Globus pallidus (tissue), 1 donor: ENCODE data around the gene FIS1.
A peak's percentile ranks its signal among the peaks of the same experiment; 100 is the strongest.
"Not testable (repeated sequence)": the region's sequence is repeated elsewhere in the genome, so short reads cannot be mapped to it uniquely, and the experiment has no call there.

ENCODE experiments used
- DNase-seq: peaks from one replicate; pipeline ENCODE4 v3.0.0-alpha.2; 2015; ENCODE audit warnings: low spot score

FIS1 gene

DNA sequence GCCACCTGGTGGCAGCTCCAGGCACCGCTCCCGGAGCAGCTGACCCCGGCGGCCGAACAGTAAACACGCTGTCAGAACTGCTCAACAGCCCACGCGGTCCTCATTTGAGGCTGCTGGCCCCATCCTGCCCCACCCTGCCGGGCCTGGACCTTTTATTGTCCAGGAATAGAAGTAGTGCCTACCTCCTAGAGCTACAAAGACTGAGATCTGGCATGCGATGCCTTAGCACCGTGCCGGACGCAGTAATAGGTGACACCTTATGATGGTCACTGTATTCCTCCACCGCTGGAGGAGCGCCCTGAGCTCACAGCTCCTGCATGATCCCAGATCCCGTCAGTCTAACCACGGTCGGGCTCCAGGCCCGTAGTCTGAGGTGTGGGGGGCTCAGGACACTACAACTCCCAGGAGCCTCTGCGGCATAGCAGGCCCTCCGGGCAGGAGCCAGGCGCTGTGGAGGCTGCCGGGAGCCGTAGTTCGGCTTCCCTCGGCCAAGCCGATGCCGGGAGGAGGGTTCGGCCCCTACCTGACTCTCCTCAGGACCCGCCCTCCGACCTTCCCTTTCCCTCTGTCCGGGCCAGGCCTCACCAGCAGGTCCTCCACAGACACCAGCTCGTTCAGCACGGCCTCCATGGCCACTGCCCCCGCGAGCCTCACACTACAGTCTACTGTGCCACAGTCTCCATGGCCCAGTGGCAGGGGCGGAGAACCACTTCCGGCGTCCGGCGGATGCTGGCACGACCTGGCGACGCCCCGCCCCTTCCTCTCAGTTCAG lies at the start of gene FIS1:
FIS1 (minus strand) TSS at position 707 of the 772 bp plus-strand sequence; CDS start at position 630, 77 bp downstream.
- DNase-seq: peak; percentile 95

- DNase-seq: no peak
These were observed 49.4 kb upstream of the FIS1 start for GRCh38 chr7:101294039-101294831.

GRCh38 chr7:101293069-101294021 lies 48.5 kb upstream of the FIS1 start:
- DNase-seq: not testable (repeated sequence)

DNA sequence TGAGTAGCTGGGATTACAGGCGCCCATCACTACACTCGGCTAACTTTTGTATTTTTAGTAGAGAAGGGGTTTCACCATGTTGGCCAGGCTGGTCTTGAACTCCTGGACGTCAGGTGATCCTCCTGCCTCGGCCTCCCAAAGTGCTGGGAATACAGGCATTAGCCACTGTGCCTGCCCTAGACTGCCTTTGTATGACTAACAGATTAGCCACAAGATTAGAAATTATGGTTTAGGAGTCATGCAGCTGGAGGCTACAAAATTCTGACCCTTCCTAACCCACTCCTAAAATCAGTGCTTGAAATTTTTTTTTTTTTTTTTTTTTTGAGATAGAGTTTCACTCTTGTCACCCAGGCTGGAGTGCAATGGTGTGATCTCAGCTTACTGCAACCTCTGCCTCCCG lies 47.7 kb upstream of the FIS1 start:
- DNase-seq: not testable (repeated sequence)

- DNase-seq: not testable (repeated sequence)
These were observed 45.5 kb upstream of the FIS1 start for GRCh38 chr7:101290186-101291037.

DNA sequence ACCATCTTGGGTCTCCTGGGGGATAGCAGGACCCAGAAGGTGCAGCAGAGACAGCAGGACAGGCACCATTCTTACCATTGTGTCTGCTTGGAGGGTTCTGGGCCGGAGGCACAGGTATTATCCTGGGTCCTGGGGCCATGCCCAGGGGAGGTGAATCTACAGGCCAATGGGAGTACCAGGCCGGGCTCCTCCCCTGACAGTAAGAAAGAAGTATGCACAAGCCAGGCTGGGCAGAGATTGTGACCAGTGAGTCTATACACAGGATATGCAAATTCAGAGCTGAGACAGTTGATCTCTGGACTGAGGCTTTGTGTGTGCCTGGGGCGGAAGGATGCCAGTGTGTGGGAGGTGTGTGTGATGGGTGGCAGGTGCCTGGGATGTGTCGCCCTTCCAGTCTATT lies 44.8 kb upstream of the FIS1 start:
- not testable (repeated sequence) for DNase-seq

DNA sequence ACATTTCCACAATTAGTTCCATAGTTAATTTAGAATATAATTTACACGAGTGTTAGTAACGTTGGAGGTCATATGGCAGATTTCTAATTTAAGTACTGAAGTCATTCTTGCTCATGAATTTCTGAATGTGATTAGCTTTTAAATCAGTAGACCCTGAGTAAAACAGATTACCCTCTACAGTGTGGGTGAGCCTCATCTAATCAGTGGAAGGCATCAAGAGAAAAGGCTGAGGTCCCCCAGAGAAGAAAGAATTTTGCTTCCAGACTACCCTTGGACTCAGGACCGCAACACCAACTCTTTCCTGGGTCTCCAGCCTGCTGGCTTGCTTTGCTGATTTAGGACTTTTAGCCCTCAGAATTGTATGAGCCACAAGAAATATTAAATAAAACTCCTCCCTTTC lies 43.6 kb upstream of the FIS1 start:
- no peak for DNase-seq

GRCh38 chr7:101287032-101287431 lies 42.2 kb upstream of the FIS1 start:
- no peak for DNase-seq

DNA sequence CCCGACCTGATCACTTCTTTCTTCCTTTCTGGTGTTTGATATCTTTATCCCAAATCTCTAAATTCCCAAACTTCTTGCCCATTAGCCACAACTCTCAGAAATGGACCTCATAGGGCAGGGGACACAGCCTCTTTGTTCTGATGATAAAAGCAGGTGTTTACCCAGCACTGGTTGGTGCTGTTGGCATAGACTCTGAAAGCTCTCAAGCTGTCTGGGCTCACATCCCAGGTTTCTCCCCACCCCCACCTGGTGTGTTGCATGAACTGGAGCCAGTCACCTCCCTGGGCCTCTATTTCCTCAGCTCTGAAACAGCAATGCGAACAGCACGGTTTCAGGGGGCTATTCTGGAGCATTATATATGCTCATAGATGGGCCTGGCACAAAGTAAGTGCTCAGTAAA lies 41.0 kb upstream of the FIS1 start:
- not testable (repeated sequence) for DNase-seq

DNA sequence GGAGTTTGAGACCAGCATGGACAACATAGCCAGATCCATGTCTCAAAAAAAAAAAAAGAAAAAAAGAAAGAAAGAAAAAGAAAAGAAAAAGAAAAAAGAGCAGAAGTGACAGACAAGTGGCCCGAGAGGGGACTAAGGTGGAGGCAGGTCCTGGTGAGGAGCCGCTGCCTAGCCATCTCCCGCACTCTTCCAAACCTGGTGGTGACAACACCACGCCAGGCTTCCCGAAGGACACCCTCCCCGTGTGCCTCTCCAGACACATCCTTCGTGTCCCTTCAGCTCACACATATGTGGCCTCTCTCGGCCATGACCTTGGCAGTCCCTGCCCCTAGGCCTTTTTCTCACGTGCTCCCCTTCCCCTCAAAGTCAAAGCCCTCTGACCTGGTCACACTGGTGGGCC lies 40.3 kb upstream of the FIS1 start:
- no peak for DNase-seq

DNA sequence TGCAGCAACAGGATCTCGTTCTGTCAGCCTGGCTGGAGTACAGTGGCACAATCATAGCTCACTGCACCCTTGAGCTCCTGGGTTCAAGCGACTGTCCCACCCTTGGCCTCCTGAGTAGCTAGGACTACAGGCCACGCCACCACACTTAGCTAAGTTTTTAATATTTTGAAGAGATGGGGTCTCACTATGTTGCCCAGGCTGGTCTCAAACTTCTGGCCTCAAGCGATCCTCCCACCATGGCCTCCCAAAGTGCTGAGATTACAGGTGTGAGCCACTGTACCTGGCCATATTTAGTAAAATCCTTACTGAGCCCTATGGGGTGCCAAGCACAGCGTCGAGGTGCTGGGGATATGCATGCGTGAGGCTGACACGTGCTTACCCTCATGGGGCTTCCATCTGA lies 36.0 kb upstream of the FIS1 start:
- DNase-seq: not testable (repeated sequence)

DNA sequence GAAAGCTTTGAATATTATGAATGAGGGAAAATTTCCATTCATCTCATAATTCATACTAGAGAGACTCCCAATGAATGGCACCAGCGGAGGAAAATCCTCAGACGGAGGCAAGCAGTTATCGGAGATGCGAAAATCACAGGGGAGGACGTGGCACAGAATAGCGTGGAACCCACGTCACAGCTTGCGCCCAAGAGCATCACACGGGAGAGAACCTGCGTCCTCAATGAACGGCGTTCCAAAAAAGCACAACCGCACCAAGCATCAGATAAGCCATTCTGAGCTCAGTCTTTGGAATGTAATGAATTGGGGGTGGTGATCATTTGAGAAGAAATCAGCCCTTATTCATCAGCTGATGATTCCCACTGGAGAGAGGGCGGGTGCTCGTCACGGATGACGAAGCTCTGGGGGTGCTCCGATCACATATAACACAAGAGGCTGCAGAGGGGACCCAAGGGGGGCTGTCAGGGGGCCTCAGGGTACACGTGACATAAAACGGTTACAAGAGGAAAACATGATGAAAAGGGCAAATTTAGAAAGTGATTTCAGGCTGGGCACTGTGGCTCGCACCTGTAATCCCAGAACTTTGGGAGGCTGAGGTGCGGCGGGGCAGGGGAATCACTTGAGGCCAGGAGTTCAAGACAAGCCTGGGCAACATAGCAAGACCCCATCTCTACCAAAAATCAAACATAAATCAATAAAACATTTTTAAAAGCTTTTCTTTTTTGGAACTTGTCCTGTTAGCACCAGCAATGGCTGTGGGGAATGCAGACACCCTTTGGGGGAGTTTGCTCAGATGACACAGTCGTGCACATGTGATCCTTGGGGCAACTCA lies 33.8 kb upstream of the FIS1 start:
- DNase-seq: no peak

- DNase-seq: no peak
These were observed 32.3 kb upstream of the FIS1 start for GRCh38 chr7:101277155-101277554.

DNA sequence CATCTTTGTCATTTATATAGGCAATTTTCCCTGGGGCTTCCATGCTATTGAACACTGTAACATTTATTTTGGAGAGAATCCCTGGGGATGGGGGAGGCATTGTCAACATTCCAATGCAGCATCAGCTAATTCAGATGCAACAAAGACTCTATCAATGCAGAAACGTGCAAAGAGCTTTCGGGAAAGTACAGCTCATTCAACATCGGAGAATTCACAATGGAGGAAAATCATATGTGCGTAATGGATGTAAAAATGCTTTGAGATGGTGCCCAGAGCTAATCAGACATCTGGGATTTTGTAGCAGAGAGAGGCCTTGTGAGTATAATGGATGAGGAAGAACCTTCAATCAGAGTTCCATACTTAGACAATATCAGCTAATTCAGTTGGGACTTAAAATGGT lies 28.3 kb upstream of the FIS1 start:
- DNase-seq: no peak

DNA sequence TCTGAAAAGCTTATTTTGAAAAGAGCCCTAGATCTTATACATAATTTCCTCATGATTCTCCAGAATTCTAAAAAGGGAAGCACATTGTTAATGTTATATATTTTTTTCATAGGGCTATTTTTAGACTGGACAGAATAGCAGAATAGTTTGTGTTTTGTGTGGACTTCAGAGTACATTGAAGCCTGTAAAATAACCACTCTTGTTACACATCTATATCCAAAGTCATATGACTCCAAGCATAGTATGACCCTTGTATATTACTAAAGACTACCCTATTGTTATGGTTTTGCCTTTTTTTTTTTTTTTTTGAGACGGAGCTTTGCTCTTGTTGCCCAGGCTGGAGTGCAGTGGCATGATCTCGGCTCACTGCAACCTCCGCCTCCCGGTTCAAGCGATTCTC lies 26.1 kb upstream of the FIS1 start:
- peak; percentile 70 for DNase-seq

GRCh38 chr7:101269664-101270063 lies 24.8 kb upstream of the FIS1 start:
- no peak for DNase-seq

DNA sequence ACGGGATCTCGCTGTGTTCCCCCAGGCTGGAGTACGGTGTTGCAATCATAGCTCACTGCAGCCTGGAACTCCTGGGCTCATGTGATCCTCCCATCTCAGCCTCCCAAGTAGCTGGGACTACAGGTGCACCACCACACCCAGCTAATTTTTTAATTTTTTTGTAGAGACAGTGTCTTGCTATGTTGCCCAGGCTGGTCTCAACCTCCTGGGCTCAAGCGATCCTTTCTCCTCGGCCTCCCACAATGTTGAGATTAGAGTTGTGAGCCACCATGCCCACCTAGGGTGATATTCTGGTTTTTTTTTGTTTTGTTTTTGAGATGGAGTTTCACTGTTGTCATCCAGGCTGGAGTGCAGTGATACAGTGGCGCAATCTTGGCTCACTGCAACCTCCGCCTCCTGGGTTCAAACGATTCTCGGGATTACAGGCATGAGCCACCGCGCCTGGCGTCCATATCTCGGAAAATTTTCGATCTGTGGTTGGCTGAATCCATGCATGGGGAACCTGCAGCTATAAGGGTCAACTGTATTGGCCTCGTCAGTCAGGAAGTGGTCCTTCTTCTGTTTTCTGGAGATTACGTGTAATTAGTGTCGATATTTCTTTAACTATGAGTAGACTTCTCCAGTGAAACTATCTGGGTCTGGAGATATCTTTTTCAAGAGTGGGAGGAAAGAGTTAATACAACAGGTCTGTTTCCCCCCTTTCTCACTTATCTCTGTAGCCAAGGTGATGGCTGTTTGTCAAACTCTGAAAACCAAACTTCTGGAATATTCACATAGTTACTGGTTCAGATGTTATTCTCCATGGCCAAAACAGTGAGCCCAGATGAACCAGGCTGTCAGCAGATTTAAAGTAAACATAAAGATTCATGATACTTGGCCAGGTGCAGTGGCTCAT lies 21.0 kb upstream of the FIS1 start:
- no peak for DNase-seq

GRCh38 chr7:101264102-101264706 lies 19.3 kb upstream of the FIS1 start:
- DNase-seq: not testable (repeated sequence)

- no peak for DNase-seq
These were observed 13.4 kb upstream of the FIS1 start for GRCh38 chr7:101258243-101258731.
